H9 (cell line): Measurements from ENCODE around the gene DTX3L. TPM values are rescaled to one million over a fixed set of nuclear protein-coding genes. Genes with fewer than 3 reads are reported as not detected.

ENCODE experiments used
- DNase-seq: peaks from one replicate; pipeline ENCODE4 v3.0.0-alpha.2; 2017
- H2AFZ ChIP-seq: one replicate; pipeline ENCODE4 v1.6.1; 2013; ENCODE audit warnings: mild to moderate bottlenecking, low read length, control low read depth, moderate library complexity
- H2AK5ac ChIP-seq: 2 replicates; pipeline ENCODE4 v1.6.1; 2013; ENCODE audit warnings: low read length, control low read depth, mixed read lengths; ENCODE audit not compliant: insufficient read length
- H2BK120ac ChIP-seq: one replicate; pipeline ENCODE4 v1.6.1; 2013; ENCODE audit warnings: low read depth, mild to moderate bottlenecking, low read length, control low read depth, inconsistent platforms; ENCODE audit not compliant: poor library complexity, severe bottlenecking
- H2BK12ac ChIP-seq: 2 replicates; pipeline ENCODE4 v1.6.1; 2013; ENCODE audit warnings: low read length, control low read depth, mixed read lengths, low read depth; ENCODE audit not compliant: insufficient read length
- H2BK15ac ChIP-seq: 2 replicates; pipeline ENCODE4 v1.6.1; 2013; ENCODE audit warnings: low read depth, low read length, control low read depth
- H2BK20ac ChIP-seq: one replicate; pipeline ENCODE4 v1.6.1; 2013; ENCODE audit warnings: low read depth, mild to moderate bottlenecking, low read length, control low read depth, inconsistent platforms; ENCODE audit not compliant: poor library complexity, severe bottlenecking
- H2BK5ac ChIP-seq: 2 replicates; pipeline ENCODE4 v1.6.1; 2013; ENCODE audit warnings: low read length, control low read depth, mixed read lengths; ENCODE audit not compliant: insufficient read length
- H3K14ac ChIP-seq: 2 replicates; pipeline ENCODE4 v1.6.1; 2013; ENCODE audit warnings: low read length, control low read depth; ENCODE audit not compliant: insufficient read depth
- H3K18ac ChIP-seq: 2 replicates; pipeline ENCODE4 v1.6.1; 2013; ENCODE audit warnings: low read depth, mild to moderate bottlenecking, mixed read lengths, low read length, control low read depth; ENCODE audit not compliant: insufficient read length
- H3K23ac ChIP-seq: 2 replicates; pipeline ENCODE4 v1.6.1; 2013; ENCODE audit warnings: low read length, control low read depth, mixed read lengths, low read depth; ENCODE audit not compliant: insufficient read length
- H3K23me2 ChIP-seq: 2 replicates; pipeline ENCODE4 v1.6.1; 2013; ENCODE audit warnings: low read depth, mild to moderate bottlenecking, mixed read lengths, low read length, control low read depth; ENCODE audit not compliant: insufficient read length, poor library complexity, severe bottlenecking
- H3K27ac ChIP-seq: 2 replicates; pipeline ENCODE4 v1.5.1; 2013; ENCODE audit warnings: low read length, control low read depth, mixed read lengths, low read depth; ENCODE audit not compliant: insufficient read length
- H3K27me3 ChIP-seq: 2 replicates; pipeline ENCODE4 v1.6.1; 2013; ENCODE audit warnings: low read length, control low read depth, inconsistent platforms; ENCODE audit not compliant: insufficient read depth
- H3K4ac ChIP-seq: 2 replicates; pipeline ENCODE4 v1.6.1; 2013; ENCODE audit warnings: low read depth, mild to moderate bottlenecking, control low read depth, inconsistent platforms, low read length, moderate library complexity
- H3K4me1 ChIP-seq: 2 replicates; pipeline ENCODE4 v1.6.1; 2013; ENCODE audit warnings: low read length, control low read depth, inconsistent platforms; ENCODE audit not compliant: insufficient read depth
- H3K4me2 ChIP-seq: 2 replicates; pipeline ENCODE4 v1.6.1; 2013; ENCODE audit warnings: low read length, control low read depth, mixed read lengths; ENCODE audit not compliant: insufficient read length, insufficient read depth
- H3K56ac ChIP-seq: 2 replicates; pipeline ENCODE4 v1.6.1; 2013; ENCODE audit warnings: low read depth, mild to moderate bottlenecking, mixed read lengths, low read length, control low read depth; ENCODE audit not compliant: insufficient read length
- H3K79me1 ChIP-seq: 2 replicates; pipeline ENCODE4 v1.6.1; 2013; ENCODE audit warnings: low read depth, mild to moderate bottlenecking, moderate library complexity, low read length, control low read depth, inconsistent platforms; ENCODE audit not compliant: insufficient read depth, poor library complexity, severe bottlenecking
- H3K79me2 ChIP-seq: 2 replicates; pipeline ENCODE4 v1.6.1; 2013; ENCODE audit warnings: low read length, control low read depth, inconsistent platforms; ENCODE audit not compliant: insufficient read depth
- H3K9ac ChIP-seq: 2 replicates; pipeline ENCODE4 v1.6.1; 2013; ENCODE audit warnings: low read length, control low read depth, mixed read lengths; ENCODE audit not compliant: insufficient read length; ENCODE audit errors: extremely low read depth
- H3K9me3 ChIP-seq: one replicate; pipeline ENCODE4 v1.6.1; 2013; ENCODE audit warnings: low read depth, low read length, inconsistent platforms; ENCODE audit not compliant: control insufficient read depth
- H3T11ph ChIP-seq: one replicate; pipeline ENCODE4 v1.6.1; 2013; ENCODE audit warnings: mild to moderate bottlenecking, low read length, control low read depth, inconsistent platforms
- H4K20me1 ChIP-seq: one replicate; pipeline ENCODE4 v1.6.1; 2013; ENCODE audit not compliant: control insufficient read depth, insufficient read length, insufficient read depth
- H4K5ac ChIP-seq: 2 replicates; pipeline ENCODE4 v1.6.1; 2013; ENCODE audit warnings: low read depth, mild to moderate bottlenecking, mixed read lengths, low read length, control low read depth; ENCODE audit not compliant: insufficient read length
- H4K8ac ChIP-seq: replicated peaks from 2 replicates; pipeline ENCODE4 v1.6.1; 2013; ENCODE audit warnings: low read length, control low read depth, mixed read lengths, low read depth; ENCODE audit not compliant: insufficient read length
- H4K91ac ChIP-seq: 2 replicates; pipeline ENCODE4 v1.6.1; 2013; ENCODE audit warnings: low read depth, mild to moderate bottlenecking, moderate library complexity, mixed read lengths, low read length, control low read depth; ENCODE audit not compliant: insufficient read length
- H3K27ac Mint-ChIP-seq, 3 experiments: 2 replicates in 2 of 3; 3 replicates in 1 of 3; pipeline ENCODE4 v1.8.0; 2020 to 2021; ENCODE audit warnings: mixed read lengths in 3 of 3, mild to moderate bottlenecking in 1 of 3, moderate library complexity in 1 of 3
- H3K27me3 Mint-ChIP-seq: 2 replicates; pipeline ENCODE4 v1.8.0; 2021; ENCODE audit warnings: low read depth, mild to moderate bottlenecking, moderate library complexity, mixed read lengths
- H3K36me3 Mint-ChIP-seq, 3 experiments: 2 replicates in 2 of 3; 3 replicates in 1 of 3; pipeline ENCODE4 v1.8.0; 2020 to 2021; ENCODE audit warnings: low read depth in 3 of 3, mixed read lengths in 3 of 3; ENCODE audit not compliant: insufficient read depth in 1 of 3
- H3K4me1 Mint-ChIP-seq, 2 experiments: 2 replicates each; pipeline ENCODE4 v1.8.0; 2020; ENCODE audit warnings: mixed read lengths in 2 of 2
- H3K4me3 Mint-ChIP-seq, 2 experiments: 2 replicates in 1 of 2; 3 replicates in 1 of 2; pipeline ENCODE4 v1.8.0; 2020 to 2021; ENCODE audit warnings: mild to moderate bottlenecking in 2 of 2, mixed read lengths in 2 of 2, moderate library complexity in 1 of 2
- H3K9me3 Mint-ChIP-seq, 2 experiments: 2 replicates in 1 of 2; 3 replicates in 1 of 2; pipeline ENCODE4 v1.8.0; 2020; ENCODE audit warnings: mild to moderate bottlenecking in 2 of 2, mixed read lengths in 2 of 2, moderate library complexity in 1 of 2
- WGBS: extraction: QIAGEN DNeasy Blood & Tissue Kit; methylation state at CpG from one replicate; pipeline ENCODE4 v1.1.7; 2013; ENCODE audit warnings: missing lambda C conversion rate, low lambda C conversion rate, mixed read lengths; ENCODE audit not compliant: insufficient read length; ENCODE audit errors: extremely low coverage; 5-methylcytosine and 5-hydroxymethylcytosine counted together
- total RNA-seq: library from RNA; stranded (reverse); gene quantifications from 2 replicates; pipeline ENCODE4 v1.2.1, GENCODE V29; 2021
- TF ChIP-seq, protein P1 (sequence below): fragments of 200-600 bp; sonication (generic); conservative IDR thresholded peaks from 3 replicates; pipeline ENCODE4 v1.8.0; 2021; ENCODE audit warnings: antibody characterized with exemption, mild to moderate bottlenecking

Gene DTX3L
- total RNA-seq, 1 experiment from 2014 or later = 7.5 TPM

DNA sequence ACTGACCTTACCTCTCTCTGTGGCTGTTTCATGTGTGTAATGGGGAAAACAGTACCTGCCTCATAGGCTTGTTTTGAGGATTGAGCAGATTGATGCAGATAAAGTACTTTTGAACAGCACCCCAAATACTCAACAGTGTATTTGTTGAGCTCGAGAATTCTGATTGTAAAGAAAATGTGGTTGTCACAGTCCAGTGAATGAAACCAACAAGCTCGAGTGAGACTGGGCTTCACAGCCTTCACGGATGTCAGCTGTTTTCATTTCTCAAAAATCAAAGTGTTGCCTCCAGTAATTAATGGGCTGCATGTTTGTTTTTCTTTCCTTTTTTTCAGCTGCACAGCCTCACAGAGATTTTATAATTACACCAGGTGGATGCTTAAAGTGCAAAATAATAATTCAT is 57.0 kb downstream of the DTX3L start:
- Histone ChIP-seq H2BK20ac (no peak overlapping the region), H3K27ac (no peak overlapping the region), H4K8ac (no peak overlapping the region), H2BK120ac (no peak overlapping the region), H2AK5ac (no peak overlapping the region), H3K4me1 (no peaks in the 10 kb centered on the region), H3K56ac (no peak overlapping the region), H2BK12ac (no peak overlapping the region), H3K18ac (no peak overlapping the region), H4K20me1 (no peaks in the 10 kb centered on the region), H3K79me1 (no peaks in the 10 kb centered on the region), H3K9ac (no peak overlapping the region), H3K79me2 (no peaks in the 10 kb centered on the region), H3K4ac (no peak overlapping the region), H4K91ac (no peak overlapping the region), H3K23me2 (no peaks in the 10 kb centered on the region), H3K4me2 (no peak overlapping the region), H3K27me3 (no peaks in the 10 kb centered on the region), H2BK15ac (no peak overlapping the region), H2BK5ac (no peak overlapping the region), H3K14ac (no peak overlapping the region), H3T11ph (no peak overlapping the region), H4K5ac (no peak overlapping the region), H2AFZ (no peak overlapping the region), H3K9me3 (no peaks in the 10 kb centered on the region), H3K23ac (no peak overlapping the region)
- no peak for DNase-seq
- H3K36me3 Mint-ChIP-seq = no peaks in the 10 kb centered on the region
- peaks cover 6% of the 10 kb centered on the region for H3K27me3 Mint-ChIP-seq
- WGBS = no CpG with 5 or more reads among the region's 3 CpGs
- peaks cover 5 to 8% of the 10 kb centered on the region in 2 experiments for H3K4me1 Mint-ChIP-seq
- no peak overlapping the region for H3K27ac Mint-ChIP-seq
- no peaks in the 10 kb centered on the region; a peak in 1 of 5 replicates for H3K9me3 Mint-ChIP-seq
- H3K4me3 Mint-ChIP-seq = no peak overlapping the region
- TF ChIP-seq, protein P1, sequence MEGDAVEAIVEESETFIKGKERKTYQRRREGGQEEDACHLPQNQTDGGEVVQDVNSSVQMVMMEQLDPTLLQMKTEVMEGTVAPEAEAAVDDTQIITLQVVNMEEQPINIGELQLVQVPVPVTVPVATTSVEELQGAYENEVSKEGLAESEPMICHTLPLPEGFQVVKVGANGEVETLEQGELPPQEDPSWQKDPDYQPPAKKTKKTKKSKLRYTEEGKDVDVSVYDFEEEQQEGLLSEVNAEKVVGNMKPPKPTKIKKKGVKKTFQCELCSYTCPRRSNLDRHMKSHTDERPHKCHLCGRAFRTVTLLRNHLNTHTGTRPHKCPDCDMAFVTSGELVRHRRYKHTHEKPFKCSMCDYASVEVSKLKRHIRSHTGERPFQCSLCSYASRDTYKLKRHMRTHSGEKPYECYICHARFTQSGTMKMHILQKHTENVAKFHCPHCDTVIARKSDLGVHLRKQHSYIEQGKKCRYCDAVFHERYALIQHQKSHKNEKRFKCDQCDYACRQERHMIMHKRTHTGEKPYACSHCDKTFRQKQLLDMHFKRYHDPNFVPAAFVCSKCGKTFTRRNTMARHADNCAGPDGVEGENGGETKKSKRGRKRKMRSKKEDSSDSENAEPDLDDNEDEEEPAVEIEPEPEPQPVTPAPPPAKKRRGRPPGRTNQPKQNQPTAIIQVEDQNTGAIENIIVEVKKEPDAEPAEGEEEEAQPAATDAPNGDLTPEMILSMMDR = no peak
